GM19395 (cell line): ENCODE data around the gene LZTR1.
A peak's percentile ranks its signal among the peaks of the same experiment; 100 is the strongest.

Experiments used
- ATAC-seq: cut with Tn5 transposase; IDR thresholded peaks from one replicate; pipeline ENCODE4 v1.9.1; 2021; ENCODE audit warnings: mild to moderate bottlenecking, moderate library complexity; ENCODE audit not compliant: unreplicated experiment

LZTR1 gene

DNA sequence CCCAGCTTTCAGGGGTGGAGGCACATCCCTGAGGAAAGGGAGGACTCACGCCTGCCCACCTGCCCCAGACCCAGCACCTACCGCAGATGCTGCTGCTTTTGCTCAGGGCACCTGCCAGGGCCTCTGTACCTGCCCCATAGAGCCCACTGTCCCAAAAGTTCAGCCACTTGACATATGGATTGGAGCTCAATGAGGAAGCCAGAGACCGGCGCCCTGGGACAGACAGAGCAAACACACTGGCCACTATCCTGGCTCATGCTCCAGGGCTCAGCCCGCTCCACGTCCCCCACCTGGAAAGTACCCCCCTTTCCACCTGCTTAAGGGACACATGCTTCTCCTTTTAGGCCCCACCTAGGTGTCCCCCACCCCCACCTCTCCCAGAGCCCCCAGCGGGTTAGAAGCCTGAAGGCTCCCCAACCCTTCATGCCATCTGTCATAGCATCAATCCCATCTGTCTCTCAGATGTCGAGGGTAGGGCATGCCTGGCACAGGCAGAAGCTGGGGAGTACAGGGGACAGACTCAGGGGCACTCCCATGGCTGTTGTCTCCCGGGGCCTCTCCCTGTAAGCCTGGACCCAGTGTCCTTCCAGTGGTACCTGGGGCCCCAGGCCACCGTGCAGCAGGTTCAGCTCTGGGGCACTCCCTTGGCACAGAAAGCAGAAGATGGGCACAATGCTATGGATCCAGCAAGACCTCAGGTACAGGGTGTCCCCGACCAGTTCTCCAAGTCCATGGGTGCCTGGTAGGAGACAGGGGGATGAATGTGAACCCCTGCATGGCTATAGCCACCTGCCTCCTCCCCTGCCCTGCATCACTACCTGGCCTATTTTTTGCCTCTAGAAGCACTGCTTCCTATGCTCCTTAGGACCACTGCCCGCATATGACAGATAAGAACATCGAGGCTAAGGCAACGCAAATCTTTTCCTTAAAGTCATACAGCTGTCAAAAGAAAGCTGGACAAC is 30.6 kb downstream of the LZTR1 start:
- no peak for ATAC-seq

DNA sequence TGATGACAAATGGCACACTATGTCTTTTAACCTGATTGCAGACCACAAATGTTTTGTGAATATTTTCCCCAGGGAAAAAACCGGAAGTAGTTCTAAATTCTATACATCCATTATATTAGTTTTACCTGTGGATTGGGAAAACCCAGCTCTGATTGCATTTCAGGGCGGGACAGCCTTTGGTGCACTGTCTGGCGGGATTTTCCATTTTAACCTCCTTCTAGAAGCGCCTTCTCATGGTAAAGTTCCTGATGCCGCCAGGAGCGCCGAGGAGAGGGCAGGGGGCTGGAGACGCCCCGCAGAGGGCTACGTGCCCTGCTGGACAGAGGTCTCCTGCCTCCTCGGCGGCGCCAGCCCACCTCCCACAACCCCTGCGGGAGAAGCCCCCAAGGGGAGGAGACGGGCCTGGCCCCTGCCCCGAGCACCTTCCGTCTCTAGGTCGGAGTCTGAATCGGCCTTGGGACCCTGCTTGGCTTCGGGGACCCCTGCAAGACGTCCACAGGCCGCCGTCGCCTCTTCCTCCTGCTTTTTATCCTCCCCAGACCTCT is 31.6 kb downstream of the LZTR1 start:
- ATAC-seq, result no peak

DNA sequence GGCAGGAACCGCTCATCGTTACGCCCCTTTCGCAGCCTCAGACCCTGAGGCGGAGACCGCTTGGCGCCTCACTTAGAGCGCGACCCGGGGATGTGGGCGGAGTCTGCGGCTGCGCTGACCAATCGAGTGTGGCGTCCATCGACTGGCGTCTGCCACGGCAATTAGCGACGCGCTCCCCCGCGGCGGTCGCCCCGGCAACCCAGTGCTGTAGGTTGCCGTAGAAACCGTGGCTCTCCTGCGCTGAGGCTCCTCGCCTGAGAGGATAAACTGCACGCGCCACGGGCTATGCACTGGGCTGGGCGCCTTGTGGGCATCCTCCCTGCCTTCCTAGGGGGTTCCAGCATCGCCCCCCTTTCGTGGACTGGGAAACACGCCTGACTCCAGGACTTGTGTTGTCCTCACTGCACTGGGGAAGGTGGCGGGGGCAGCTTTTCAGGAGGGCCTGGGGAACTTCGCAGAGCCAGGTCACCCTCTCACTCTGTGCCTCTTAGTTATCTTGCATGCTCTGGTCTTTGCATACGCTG is 32.2 kb downstream of the LZTR1 start:
- peak; percentile 80 for ATAC-seq

DNA sequence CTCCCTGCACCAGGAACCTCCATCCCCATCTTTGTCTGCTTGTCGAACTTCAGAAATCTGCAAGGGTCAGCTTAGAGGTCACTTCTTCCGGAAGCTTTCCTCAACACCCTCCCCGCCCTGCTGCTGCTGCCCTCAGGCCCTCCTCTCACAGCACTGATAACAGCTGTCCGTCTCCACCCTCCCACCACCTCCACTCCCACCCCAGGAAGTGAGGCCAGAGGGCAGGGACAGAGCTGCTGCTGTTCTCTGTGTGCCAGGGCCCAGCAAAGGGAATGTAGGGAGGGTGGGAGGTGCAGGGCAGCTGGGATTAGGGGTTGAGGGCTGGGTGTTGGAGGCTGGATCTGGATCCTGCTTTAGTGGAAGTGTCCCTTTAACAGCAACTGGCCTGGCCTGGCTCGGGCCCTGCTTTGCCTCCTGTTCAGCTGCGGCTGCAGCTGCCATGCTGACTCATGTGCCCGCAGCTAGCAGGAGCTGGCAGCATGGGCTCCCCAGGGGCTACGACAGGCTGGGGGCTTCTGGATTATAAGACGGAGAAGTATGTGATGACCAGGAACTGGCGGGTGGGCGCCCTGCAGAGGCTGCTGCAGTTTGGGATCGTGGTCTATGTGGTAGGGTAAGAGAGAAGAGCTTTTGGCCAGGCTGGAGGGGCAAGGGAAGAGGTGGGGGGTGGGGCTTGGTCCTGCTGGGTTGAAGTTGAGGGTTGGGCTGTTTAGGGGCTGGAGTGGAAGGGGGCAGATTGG is 32.8 kb downstream of the LZTR1 start, which contains the start of gene P2RX6:
Gene P2RX6, plus strand, starts transcription at position 440 of the 740 bp plus-strand sequence. Its CDS starts 10 bp downstream, at position 450.
- no peak for ATAC-seq

DNA sequence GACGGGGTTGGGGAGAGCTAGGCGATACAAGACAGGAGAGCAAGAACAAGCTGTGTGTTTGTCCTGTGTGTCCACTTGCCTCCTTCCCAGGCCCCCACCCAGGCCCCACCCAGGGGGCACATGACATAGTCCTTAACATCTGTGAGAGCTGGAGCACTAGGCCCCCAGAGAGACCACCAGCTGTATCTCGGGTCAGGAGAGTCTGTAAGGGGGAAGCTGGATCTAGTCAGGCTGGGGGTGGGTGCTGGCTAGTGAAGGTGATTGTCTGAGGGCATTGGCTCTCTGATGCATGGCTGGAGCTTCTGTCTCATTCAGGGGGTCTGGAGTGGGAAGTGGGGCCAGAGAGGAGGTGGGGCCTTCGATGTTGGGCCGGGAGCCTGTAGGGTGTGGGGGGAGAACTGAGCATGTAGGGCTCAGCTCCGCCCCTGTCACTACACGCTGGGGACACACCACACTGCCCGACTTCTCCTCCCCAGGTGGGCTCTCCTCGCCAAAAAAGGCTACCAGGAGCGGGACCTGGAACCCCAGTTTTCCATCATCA is 33.4 kb downstream of the LZTR1 start:
- ATAC-seq, result no peak

DNA sequence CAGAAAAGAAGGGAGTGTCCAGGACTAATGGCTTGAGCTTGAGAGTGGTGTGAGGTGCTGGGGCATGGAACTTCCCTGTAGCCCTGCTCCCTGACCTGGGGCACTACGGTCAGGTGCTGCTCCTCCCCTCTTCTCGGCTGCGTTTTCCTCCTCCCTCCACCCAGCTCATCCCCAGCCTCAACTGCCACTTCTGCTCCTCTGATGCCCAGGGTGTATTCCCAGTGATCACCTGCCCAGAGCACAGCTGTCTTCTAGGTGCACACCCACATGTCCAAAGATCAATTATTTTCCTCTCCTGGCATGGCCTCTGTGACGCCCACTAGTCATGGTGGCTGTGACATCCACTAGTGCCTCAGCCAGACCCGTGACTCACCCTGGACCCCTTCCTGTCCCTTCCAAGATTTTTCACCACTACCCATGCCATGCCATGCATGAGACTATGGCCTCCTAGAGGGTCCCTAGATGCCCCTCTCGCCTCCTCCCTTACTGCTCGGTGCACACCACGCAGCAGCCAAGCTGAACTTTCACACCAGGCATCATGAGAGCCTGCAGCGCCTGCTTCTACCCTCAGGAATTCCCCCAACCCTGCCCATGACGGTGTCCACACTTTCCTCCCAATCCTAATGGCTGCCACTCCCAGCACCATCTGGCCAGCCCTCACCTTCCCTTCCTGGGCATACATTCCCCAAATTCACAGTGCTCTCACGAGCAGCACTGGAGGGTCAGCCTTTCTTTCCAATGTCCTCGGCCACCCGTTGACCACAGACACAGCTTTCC is 34.7 kb downstream of the LZTR1 start:
- no peak for ATAC-seq

DNA sequence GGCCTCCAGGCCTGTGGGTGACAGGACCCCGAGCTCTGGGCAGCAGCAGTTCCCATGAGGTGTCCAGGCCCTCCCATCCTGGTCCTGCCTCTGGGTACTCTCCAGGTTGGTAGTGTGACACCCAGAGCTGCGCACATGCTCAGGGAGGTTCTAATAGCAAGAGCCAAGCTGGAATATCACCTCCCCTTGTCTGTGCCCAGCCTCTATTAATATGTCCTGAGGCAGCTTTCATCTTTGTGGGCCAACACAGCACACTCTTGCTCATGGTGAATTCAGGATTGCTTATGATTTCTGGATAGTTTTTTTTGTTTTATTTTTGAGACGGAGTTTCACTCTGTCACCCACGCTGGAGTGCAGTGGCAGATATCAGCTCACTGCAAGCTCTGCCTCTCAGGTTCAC is 36.2 kb downstream of the LZTR1 start:
- ATAC-seq, result no peak

DNA sequence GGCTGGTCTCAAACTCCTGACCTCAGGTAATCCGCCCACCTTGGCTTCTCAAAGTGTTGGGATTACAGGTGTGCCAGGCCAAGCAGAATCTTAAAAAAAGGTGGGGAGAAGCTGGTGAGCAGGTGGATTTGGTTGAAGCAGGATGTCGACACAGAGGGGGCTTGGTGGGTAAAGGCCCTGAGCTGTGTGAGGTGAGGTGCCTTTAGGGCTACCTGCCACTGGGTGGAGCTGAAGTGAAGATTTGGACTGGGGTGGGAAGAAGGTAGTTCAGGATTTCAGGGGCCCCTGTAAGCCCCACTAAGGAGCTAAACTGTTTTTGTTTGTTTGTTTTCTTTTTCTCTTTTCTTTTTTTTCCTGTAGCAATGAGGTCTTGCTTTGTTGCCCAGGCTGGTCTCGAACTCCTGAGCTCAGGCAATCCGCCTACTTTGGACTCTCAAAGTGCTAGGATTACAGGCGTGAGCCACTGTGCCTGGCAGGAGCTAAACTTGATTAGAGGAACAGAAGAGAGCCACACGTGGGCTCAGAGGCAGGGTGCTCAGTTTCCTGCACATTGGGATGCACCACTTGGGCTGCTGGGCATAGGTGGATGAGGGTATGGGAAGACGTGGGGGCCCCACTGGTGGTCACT is 38.8 kb downstream of the LZTR1 start:
- ATAC-seq, result no peak

DNA sequence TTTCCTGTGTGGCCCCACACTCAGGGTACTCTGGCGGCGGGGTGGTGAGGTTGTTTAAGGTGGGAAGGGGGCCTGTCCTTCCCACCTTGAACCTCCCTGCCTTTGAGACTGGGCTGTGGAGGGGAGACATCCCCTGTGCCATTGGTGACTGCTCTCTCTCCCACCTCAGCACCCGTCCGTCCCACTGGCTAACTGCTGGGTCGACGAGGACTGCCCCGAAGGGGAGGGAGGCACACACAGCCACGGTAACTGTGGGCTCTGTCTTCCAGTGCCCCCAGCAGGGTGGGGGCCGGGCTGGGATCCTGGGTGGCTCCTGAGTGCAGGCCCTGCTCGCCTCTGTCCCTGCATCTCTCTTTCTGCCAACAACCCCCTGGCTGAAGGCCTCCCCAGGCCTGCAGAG is 40.4 kb downstream of the LZTR1 start:
- no peak for ATAC-seq

DNA sequence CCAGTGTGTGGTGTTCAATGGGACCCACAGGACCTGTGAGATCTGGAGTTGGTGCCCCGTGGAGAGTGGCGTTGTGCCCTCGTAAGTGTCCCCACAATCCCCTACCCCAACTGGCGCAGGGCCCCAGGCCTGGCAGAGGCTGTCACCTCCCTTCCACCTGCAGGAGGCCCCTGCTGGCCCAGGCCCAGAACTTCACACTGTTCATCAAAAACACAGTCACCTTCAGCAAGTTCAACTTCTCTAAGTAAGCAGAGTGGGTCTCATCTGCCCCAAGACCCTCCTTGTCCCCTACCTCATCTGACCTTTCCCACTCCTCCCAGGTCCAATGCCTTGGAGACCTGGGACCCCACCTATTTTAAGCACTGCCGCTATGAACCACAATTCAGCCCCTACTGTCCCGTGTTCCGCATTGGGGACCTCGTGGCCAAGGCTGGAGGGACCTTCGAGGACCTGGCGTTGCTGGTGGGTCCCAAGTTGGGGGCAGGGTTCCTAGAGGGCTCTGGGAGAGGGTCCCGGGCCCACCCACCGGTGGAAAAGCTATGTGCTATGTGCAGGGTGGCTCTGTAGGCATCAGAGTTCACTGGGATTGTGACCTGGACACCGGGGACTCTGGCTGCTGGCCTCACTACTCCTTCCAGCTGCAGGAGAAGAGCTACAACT is 41.0 kb downstream of the LZTR1 start:
- ATAC-seq, result no peak

DNA sequence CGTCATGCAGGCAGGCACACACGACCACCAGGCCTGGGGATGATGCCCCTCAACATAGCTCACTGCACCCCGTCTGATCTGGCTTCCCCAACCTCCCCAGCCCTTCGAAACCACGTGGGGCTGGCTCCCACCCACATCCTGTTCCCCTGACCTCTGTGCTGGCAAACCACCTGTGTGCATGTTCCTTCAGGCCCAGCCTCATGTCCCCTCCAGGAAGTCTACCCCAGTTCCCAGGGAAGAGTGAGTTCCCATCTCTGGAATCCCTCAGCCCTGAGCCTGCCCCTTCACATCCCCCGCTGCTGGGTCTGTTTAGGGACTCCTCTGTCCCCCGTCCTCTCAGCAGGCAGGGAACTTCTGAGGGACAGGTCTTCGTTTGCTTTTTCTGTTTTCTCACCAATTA is 43.2 kb downstream of the LZTR1 start:
- no peak for ATAC-seq

DNA sequence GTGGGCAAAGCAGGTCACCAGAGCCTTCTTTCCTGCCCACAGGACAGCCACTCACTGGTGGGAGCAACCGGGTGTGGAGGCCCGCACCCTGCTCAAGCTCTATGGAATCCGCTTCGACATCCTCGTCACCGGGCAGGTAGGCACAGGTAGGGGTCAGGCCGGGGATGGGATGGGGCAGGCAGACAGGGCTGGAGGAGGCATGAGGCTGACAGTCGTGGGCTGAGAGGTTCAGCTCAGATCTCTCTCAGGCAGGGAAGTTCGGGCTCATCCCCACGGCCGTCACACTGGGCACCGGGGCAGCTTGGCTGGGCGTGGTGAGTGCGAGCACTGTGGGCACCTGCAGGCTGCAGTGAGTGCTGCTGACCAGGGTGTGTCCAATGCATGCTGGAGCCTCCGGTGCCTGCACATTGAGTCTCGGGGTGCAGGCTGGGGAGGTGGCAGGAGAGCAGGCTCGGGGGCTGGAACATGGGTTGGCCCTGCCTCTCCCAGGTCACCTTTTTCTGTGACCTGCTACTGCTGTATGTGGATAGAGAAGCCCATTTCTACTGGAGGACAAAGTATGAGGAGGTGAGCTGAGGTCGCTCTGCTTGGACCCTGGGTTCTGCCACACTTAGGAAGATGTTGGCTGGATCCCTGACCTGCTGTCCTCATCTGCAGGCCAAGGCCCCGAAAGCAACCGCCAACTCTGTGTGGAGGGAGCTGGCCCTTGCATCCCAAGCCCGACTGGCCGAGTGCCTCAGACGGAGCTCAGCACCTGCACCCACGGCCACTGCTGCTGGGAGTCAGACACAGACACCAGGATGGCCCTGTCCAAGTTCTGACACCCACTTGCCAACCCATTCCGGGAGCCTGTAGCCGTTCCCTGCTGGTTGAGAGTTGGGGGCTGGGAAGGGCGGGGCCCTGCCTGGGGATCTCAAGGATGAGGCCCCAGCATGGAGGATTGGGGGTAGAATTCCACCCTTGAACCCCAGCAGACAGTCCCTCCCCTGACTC is 44.0 kb downstream of the LZTR1 start:
- no peak for ATAC-seq

DNA sequence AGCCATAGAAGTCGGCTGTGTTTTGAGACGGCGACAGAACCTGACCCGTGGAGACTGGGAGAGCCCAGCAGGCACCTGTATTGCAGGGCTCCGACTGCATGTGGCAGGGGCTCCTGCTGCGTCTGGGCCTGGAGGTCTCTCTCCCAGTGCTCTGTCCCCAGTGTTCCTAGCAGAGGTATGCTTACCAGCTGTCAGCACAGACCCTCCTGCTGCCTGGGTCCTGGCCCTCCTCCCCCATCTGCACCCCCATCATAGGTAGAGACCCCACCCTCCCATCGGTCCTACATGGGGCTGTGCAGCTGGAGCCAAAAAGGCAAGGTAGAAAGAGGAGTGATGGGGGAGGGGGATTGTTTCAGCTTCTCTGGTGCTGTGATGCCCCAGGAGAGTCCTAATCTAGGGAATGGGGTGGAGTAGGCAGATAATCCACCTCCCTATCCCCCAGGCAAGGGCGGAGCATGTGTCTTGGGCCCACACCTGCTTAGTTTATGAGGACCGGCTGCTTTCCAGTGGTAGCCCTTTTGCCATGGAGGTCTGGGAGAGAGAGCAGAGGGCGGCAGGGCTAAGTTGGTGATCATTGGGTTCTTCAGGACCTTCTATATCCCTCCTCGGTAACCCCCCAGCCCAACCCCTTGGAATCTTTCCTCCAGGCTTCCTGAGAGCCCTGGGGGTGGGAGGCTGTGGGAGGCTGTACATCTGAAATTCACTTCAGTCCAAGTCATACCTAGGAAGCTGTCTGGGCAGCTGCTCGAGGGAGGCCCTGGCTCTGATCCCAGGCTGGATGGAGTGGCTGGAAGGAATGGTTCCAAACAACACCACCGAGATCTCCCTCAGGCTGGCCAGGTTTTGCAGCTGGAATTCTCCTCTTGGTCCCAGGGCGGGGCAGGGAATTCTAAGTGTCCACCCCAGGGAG is 44.9 kb downstream of the LZTR1 start:
- no peak for ATAC-seq

DNA sequence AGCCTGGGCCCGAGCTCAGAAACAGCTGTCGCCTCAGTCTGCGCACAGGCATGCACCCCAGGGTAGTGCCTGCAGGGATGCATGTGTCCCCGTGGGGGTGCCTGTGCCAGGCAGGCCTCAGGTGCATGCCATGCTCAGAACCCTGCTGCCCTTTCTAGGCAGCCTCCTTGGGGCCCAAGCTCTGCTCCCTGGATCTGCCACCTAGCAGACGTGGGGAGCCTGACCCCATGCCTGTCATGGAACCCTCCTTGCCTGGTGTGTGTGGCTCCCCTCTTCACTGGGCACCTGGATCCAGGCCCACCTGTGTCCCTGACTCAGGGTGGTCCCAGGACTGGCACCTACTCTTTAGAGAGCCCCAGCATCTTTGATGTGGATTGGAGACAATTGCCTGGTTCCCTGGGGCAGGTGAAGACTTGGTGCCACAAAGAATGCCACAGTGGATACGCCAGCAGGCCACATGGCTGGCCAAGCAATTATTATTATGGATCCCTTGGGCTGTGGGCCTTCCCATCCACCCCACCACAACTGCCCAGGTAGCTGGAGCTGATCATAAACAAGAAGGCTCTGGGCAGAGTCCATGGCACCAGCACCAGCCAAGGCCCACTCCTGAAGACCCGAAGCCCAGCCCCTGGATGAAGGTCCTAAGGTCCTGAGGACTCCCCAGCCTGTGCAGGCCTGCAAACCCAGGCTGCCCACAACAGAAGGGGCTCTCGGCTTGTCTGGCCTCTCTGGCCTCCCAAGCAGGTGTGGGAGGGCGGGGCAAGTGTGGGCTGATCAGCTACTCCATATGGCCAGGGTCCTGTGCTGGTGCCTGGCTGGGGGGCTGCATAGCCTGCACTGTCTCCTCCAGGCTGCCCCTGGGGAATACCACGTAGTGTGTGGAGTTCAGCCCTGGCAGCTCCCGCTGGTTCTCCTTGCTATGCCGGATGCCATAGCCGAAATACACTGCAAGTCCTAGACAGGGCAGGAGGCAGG is 46.5 kb downstream of the LZTR1 start:
- no peak for ATAC-seq

DNA sequence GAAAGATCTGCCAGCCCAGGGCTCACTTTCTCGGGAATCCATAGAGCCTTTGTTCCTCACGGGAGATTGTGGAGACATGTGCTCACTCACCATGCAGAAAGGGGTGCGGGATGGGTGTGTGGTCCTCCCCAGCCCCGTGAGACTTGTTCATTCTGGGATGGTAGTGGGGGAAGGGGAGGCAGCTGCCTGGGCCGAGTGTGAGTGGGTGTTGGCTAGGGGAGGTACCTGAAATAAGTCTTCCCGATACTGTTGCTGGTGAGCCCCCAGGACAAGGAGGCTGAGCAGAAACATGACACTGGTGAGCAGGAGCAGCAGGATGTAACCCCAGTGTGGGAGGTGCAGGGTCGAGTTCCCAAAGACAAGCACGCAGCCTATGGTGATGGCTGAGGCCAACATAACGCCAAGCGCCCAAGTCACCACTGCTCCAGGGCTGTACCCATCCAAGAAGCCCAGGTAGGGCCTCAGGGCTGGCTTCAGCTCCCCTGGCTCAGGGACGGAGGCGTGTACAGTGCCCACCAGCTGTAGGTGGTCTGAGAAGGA is 47.5 kb downstream of the LZTR1 start:
- ATAC-seq, result no peak

DNA sequence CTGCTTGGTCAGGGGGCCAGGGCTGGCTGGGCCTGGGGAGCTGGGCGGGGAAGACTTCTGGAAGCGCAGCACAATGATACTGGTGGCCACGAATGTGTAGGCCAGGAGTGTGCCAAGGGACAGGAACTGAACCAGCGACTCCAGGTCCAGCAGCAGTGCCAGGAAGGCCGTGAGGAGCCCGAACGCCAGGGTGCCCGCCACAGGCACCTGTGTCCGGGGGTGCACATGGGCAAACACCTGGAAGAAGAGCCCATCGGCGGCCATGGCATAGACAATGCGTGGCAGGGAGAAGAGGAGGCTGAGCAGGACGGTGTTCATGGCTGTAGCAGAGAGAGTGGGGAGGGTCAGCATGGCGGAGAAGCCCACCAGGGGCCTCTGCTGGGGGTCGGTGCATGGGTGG is 47.9 kb downstream of the LZTR1 start:
- no peak for ATAC-seq
